Transverse colon (tissue), 4 donors: ENCODE measurements around the gene NAA35.

Experiments
- CTCF ChIP-seq, 5 experiments: fragments of 200-600 bp in 3 of 5; fragments of 450-650 bp in 2 of 5; sonication (generic) in 3 of 5; IDR thresholded peaks; 1 replicate in 2 of 5; 2 replicates in 3 of 5; pipeline ENCODE4 v1.5.1; 2016 to 2017; ENCODE audit warnings: antibody characterized with exemption in 5 of 5, inconsistent platforms in 3 of 5, mild to moderate bottlenecking in 2 of 5, moderate library complexity in 1 of 5
- EP300 ChIP-seq: sonication (generic); formaldehyde crosslinking; IDR thresholded peaks from one replicate; pipeline ENCODE4 v1.6.1; 2017; ENCODE audit warnings: antibody characterized with exemption, low read depth
- POLR2A ChIP-seq: fragments of 450-650 bp; IDR thresholded peaks from one replicate; pipeline ENCODE4 v1.6.1; 2016; ENCODE audit warnings: antibody characterized with exemption, mild to moderate bottlenecking, moderate library complexity
- POLR2AphosphoS5 ChIP-seq, 3 donors: sonication (generic); formaldehyde crosslinking; IDR thresholded peaks; one replicate each; pipeline ENCODE4 v1.6.1; 2016; ENCODE audit warnings: antibody characterized with exemption in 3 of 3

GRCh38 chr9:85941966-85942912 is 1.3 kb downstream of the NAA35 start:
- TF ChIP-seq CTCF (IDR thresholded peaks at IDR 0.05) (no peak), POLR2A (no peak), POLR2AphosphoS5 (IDR thresholded peaks at IDR 0.05) (no peak), EP300 (no peak)
